MG63 (cell line): ENCODE results near the gene CABLES1. TPM values are rescaled to one million over a fixed set of nuclear protein-coding genes. Genes with fewer than 3 reads are reported as not detected.
"Not testable (repeated sequence)": the region's sequence is repeated elsewhere in the genome, so short reads cannot be mapped to it uniquely, and the experiment has no call there.

Experiments
- DNase-seq: peaks from one replicate; pipeline ENCODE4 v3.0.0-alpha.2; 2020
- H3K27me3 ChIP-seq: fragments of 250-450 bp; sonication (Bioruptor Pico); 2 replicates; pipeline ENCODE4 v1.5.1; 2020; ENCODE audit warnings: mild to moderate bottlenecking, moderate library complexity
- H3K36me3 ChIP-seq: fragments of 250-450 bp; sonication (Bioruptor Pico); 2 replicates; pipeline ENCODE4 v1.5.1; 2020; ENCODE audit warnings: mild to moderate bottlenecking, moderate library complexity
- H3K4me3 ChIP-seq: fragments of 250-450 bp; sonication (Bioruptor Pico); 2 replicates; pipeline ENCODE4 v1.5.1; 2020; ENCODE audit warnings: mild to moderate bottlenecking, moderate library complexity
- H3K9me3 ChIP-seq: fragments of 250-450 bp; sonication (Bioruptor Pico); 2 replicates; pipeline ENCODE4 v1.5.1; 2020; ENCODE audit warnings: mild to moderate bottlenecking, moderate library complexity
- total RNA-seq: library from RNA; depleted of rRNA; stranded (reverse); fragments of >200 nt; shearing (Covaris generic); gene quantifications from 2 replicates; pipeline ENCODE4 v1.2.3, GENCODE V29; 2014; ENCODE audit warnings: low replicate concordance; rRNA removed

The CABLES1 gene
- 1.1 and 1.3 TPM in 2 replicates for total RNA-seq

- Histone ChIP-seq H3K4me3 (peak within 1 kb of the TSS; percentile 61), H3K36me3 (no peaks in the 10 kb centered on the region; the same call in 1 of the 2 replicates), H3K27me3 (no peaks in the 10 kb centered on the region), H3K9me3 (no peaks in the 10 kb centered on the region)
- DNase-seq = peak; percentile 71
Measured at GRCh38 chr18:23134780-23135549, at the start of gene CABLES1. Gene CABLES1, plus strand, starts transcription at chr18:23135485. Its CDS starts 278 bp downstream, at chr18:23135763.

DNA sequence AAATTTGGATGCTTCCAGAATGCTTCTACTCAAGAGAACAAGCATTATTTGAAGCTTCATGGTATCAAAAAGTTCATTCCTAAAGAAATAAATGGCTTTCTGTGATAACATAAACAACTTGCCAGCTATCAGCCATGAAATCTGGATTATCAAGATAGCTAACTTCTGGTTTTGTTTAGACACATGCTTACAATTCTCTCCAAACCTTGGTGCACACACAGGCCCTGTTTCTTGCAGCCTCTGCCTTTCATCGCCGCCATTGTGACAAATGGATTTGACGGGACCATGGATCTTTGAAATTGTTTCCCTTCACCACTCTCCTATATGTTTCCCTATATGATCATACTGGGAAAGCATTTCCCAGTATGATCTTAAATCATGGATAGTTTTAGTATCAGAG lies 47.9 kb upstream of the CABLES1 start:
- Histone ChIP-seq H3K9me3 (no peaks in the 10 kb centered on the region), H3K4me3 (no peak overlapping the region), H3K36me3 (no peaks in the 10 kb centered on the region), H3K27me3 (no peaks in the 10 kb centered on the region)
- DNase-seq = no peak

- Histone ChIP-seq H3K36me3 (no peaks in the 10 kb centered on the region), H3K4me3 (no peak overlapping the region), H3K27me3 (no peaks in the 10 kb centered on the region), H3K9me3 (no peaks in the 10 kb centered on the region)
- no peak for DNase-seq
Measured at GRCh38 chr18:23088310-23088709, 47.0 kb upstream of the CABLES1 start.

- not testable (repeated sequence) for DNase-seq, H3K27me3 ChIP-seq, H3K36me3 ChIP-seq, H3K9me3 ChIP-seq, H3K4me3 ChIP-seq
Measured at GRCh38 chr18:23091017-23091993, 44.0 kb upstream of the CABLES1 start.

- DNase-seq = no peak
- no peaks in the 10 kb centered on the region for H3K9me3 ChIP-seq
Measured at GRCh38 chr18:23092121-23092520, 43.2 kb upstream of the CABLES1 start.

GRCh38 chr18:23093130-23093529 lies 42.2 kb upstream of the CABLES1 start:
- H3K27me3 ChIP-seq, H3K36me3 ChIP-seq, H3K9me3 ChIP-seq, DNase-seq, H3K4me3 ChIP-seq: not testable (repeated sequence)

More at GRCh38 chr18:23092121-23092520, 43.2 kb upstream of the CABLES1 start:
- H3K27me3 ChIP-seq = no peaks in the 10 kb centered on the region
- no peak overlapping the region for H3K4me3 ChIP-seq
- H3K36me3 ChIP-seq = no peaks in the 10 kb centered on the region

- Histone ChIP-seq H3K4me3 (no peak overlapping the region), H3K27me3 (no peaks in the 10 kb centered on the region), H3K9me3 (no peaks in the 10 kb centered on the region), H3K36me3 (no peaks in the 10 kb centered on the region)
- DNase-seq = no peak
Measured at GRCh38 chr18:23093772-23094171, 41.5 kb upstream of the CABLES1 start.

GRCh38 chr18:23094411-23095190 lies 40.7 kb upstream of the CABLES1 start:
- H3K36me3 ChIP-seq = no peaks in the 10 kb centered on the region
- no peaks in the 10 kb centered on the region for H3K27me3 ChIP-seq

DNA sequence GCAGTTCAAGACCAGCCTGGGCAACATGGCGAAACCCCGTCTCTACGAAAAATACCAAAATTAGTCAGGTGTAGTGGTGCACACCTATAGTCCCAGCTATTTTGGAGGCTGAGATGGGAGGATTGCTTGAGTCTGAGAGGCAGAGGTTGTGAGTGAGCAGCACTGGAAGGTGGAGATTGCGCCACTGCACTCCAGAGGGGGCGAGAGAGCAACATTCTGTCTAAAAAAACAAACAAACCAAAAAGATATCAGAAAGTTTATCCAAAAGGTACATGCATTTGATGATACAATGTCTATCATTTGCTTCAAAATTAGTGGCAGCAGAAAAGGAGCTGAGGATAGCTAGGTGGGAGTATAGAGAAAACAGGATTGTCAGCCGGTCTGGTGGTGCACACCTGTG lies 39.8 kb upstream of the CABLES1 start:
- H3K27me3 ChIP-seq = no peaks in the 10 kb centered on the region
- no peaks in the 10 kb centered on the region for H3K36me3 ChIP-seq
- no peak for DNase-seq
- H3K9me3 ChIP-seq = no peaks in the 10 kb centered on the region
- no peak overlapping the region for H3K4me3 ChIP-seq

More at GRCh38 chr18:23094411-23095190, 40.7 kb upstream of the CABLES1 start:
- Histone ChIP-seq H3K4me3 (no peak overlapping the region), H3K9me3 (no peaks in the 10 kb centered on the region)
- DNase-seq = no peak

DNA sequence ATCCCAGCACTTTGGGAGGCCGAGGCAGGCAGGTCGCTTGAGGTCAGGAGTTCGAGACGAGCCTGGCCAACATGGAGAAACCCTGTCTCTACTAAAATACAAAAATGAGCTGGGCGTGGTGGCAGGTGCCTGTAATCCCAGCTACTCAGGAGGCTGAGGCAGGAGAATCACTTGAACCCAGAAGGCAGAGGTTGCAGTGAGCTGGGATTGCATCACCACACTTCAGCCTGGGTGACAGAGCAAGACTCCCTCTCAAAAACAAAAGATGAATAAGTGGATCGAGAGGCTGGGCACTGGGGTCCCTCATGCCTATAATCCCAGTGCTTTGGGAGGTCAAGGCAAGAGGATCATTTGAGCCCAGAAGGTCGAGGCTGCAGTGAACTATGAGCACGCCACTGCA lies 38.3 kb upstream of the CABLES1 start:
- H3K36me3 ChIP-seq, H3K4me3 ChIP-seq, DNase-seq, H3K27me3 ChIP-seq, H3K9me3 ChIP-seq: not testable (repeated sequence)

DNA sequence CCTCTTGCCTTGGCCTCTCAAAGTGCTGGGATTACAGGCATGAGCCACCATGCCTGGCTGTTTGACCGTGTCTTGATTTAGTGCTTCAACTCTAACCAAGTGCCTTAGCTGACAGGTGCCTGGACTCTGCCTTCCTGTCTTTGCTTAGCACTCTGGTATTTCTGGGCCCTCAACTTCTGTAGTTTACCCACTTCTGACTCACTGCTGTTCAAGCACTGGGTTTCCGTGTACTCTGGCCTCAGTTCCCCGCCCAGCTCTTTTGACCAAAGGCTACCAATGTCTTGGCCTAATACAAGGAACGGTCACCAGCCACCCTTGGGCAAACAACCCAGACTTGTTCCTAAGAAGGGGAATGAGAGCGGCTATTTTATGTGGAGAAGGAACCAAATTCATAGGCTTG lies 35.7 kb upstream of the CABLES1 start:
- Histone ChIP-seq H3K27me3 (no peaks in the 10 kb centered on the region), H3K9me3 (no peaks in the 10 kb centered on the region), H3K36me3 (no peaks in the 10 kb centered on the region), H3K4me3 (no peak overlapping the region)
- DNase-seq = no peak

GRCh38 chr18:23101861-23102432 lies 33.3 kb upstream of the CABLES1 start:
- Histone ChIP-seq H3K27me3 (no peaks in the 10 kb centered on the region), H3K4me3 (no peak overlapping the region), H3K36me3 (no peaks in the 10 kb centered on the region), H3K9me3 (no peaks in the 10 kb centered on the region)
- DNase-seq = no peak

- H3K9me3 ChIP-seq = no peaks in the 10 kb centered on the region
- no peak for DNase-seq
- no peaks in the 10 kb centered on the region for H3K36me3 ChIP-seq
- no peaks in the 10 kb centered on the region for H3K27me3 ChIP-seq
- no peak overlapping the region for H3K4me3 ChIP-seq
Measured at GRCh38 chr18:23102493-23103261, 32.6 kb upstream of the CABLES1 start.

GRCh38 chr18:23103449-23103848 lies 31.8 kb upstream of the CABLES1 start:
- Histone ChIP-seq H3K27me3 (no peaks in the 10 kb centered on the region), H3K4me3 (no peak overlapping the region), H3K36me3 (no peaks in the 10 kb centered on the region), H3K9me3 (no peaks in the 10 kb centered on the region)
- DNase-seq = no peak

GRCh38 chr18:23105030-23105429 lies 30.3 kb upstream of the CABLES1 start:
- Histone ChIP-seq H3K4me3 (no peak overlapping the region), H3K9me3 (no peaks in the 10 kb centered on the region), H3K36me3 (no peaks in the 10 kb centered on the region), H3K27me3 (no peaks in the 10 kb centered on the region)
- DNase-seq = no peak
